Limb (tissue), 2 donors: ENCODE measurements around the gene STOX2.

Experiments used
- DNase-seq, 2 donors: peaks; one replicate each; pipeline ENCODE4 v3.0.0-alpha.2; 2016; ENCODE audit errors: extremely low spot score in 2 of 2

The STOX2 gene

GRCh38 chr4:183986291-183986970 is 81.3 kb downstream of the STOX2 start:
- no peak for DNase-seq

- DNase-seq, result peak; percentile 58 to 79
Observed at GRCh38 chr4:183986971-183987946, 82.2 kb downstream of the STOX2 start.

- DNase-seq, result peak; percentile 65 to 77
Observed at GRCh38 chr4:183987987-183988392, 82.9 kb downstream of the STOX2 start.

GRCh38 chr4:183988874-183989273 is 83.8 kb downstream of the STOX2 start:
- DNase-seq, result no peak

GRCh38 chr4:183989461-183989860 is 84.4 kb downstream of the STOX2 start:
- DNase-seq, result peak in 1 of 2 donors; percentile 26

GRCh38 chr4:183989931-183990330 is 84.8 kb downstream of the STOX2 start:
- no peak for DNase-seq

- DNase-seq, result no peak
Observed at GRCh38 chr4:183993676-183994075, 88.6 kb downstream of the STOX2 start.

- DNase-seq, result no peak
Observed at GRCh38 chr4:183995570-183995969, 90.5 kb downstream of the STOX2 start.

- no peak for DNase-seq
Observed at GRCh38 chr4:183996868-183997267, 91.8 kb downstream of the STOX2 start.

GRCh38 chr4:183999435-183999834 is 94.3 kb downstream of the STOX2 start:
- DNase-seq, result no peak

GRCh38 chr4:184000457-184001396 is 95.6 kb downstream of the STOX2 start:
- DNase-seq, result no peak

- no peak for DNase-seq
Observed at GRCh38 chr4:184003433-184003832, 98.3 kb downstream of the STOX2 start.

- DNase-seq, result no peak
Observed at GRCh38 chr4:184007891-184008290, 102.8 kb downstream of the STOX2 start.

GRCh38 chr4:184010696-184011095 is 105.6 kb downstream of the STOX2 start:
- DNase-seq, result no peak

GRCh38 chr4:184011826-184012380 is 106.8 kb downstream of the STOX2 start:
- no peak for DNase-seq

GRCh38 chr4:184012937-184013336 is 107.8 kb downstream of the STOX2 start:
- DNase-seq, result no peak

GRCh38 chr4:184014301-184014700 is 109.2 kb downstream of the STOX2 start:
- DNase-seq, result no peak

GRCh38 chr4:184016759-184017668 is 111.9 kb downstream of the STOX2 start:
- DNase-seq, result peak in 1 of 2 donors; percentile 50

- DNase-seq, result peak in 1 of 2 donors; percentile 40
Observed at GRCh38 chr4:184019076-184019475, 114.0 kb downstream of the STOX2 start.
